ENCODE data around the gene OLFML2A.

The OLFML2A gene

DNA sequence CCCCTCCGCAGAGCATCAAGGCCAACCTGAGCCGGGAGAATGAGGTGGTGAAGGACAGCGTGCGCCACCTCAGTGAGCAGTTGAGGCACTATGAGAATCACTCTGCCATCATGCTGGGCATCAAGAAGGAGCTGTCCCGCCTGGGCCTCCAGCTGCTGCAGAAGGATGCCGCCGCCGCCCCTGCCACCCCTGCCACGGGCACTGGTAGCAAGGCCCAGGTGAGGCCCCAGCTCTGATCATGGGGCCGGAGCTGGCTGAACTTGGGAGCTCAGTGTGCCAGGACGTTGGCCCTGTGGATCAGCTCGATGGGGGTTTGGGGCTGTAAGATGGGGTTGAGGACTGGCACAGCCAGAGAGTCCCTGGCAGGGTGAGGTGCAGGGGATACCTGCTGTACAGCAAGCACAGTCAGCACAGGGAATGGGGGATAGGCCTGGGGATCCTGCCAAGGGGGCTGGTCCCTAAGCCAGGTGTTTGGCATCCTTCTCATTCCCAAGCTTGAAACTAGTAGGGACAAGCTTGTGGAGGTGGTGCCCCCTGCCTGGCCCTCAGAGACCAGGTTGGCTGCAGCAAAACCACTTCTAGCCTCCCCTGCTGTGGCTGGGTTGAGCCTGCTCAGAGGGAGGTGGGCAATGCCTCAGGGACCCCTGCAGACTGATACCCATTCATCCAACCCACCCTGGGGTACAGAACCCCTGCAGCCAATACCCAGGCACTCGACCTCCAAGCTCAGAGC, 22.5 kb downstream of the OLFML2A start:
- TF ChIP-seq, protein P1, sequence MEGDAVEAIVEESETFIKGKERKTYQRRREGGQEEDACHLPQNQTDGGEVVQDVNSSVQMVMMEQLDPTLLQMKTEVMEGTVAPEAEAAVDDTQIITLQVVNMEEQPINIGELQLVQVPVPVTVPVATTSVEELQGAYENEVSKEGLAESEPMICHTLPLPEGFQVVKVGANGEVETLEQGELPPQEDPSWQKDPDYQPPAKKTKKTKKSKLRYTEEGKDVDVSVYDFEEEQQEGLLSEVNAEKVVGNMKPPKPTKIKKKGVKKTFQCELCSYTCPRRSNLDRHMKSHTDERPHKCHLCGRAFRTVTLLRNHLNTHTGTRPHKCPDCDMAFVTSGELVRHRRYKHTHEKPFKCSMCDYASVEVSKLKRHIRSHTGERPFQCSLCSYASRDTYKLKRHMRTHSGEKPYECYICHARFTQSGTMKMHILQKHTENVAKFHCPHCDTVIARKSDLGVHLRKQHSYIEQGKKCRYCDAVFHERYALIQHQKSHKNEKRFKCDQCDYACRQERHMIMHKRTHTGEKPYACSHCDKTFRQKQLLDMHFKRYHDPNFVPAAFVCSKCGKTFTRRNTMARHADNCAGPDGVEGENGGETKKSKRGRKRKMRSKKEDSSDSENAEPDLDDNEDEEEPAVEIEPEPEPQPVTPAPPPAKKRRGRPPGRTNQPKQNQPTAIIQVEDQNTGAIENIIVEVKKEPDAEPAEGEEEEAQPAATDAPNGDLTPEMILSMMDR (IDR thresholded peaks at IDR 0.05; ENCODE audit: insufficient read depth, missing control alignments), result no peak
- FAIRE-seq, result no peak
- no peak for DNase-seq (ENCODE audit: insufficient read length, low spot score)

DNA sequence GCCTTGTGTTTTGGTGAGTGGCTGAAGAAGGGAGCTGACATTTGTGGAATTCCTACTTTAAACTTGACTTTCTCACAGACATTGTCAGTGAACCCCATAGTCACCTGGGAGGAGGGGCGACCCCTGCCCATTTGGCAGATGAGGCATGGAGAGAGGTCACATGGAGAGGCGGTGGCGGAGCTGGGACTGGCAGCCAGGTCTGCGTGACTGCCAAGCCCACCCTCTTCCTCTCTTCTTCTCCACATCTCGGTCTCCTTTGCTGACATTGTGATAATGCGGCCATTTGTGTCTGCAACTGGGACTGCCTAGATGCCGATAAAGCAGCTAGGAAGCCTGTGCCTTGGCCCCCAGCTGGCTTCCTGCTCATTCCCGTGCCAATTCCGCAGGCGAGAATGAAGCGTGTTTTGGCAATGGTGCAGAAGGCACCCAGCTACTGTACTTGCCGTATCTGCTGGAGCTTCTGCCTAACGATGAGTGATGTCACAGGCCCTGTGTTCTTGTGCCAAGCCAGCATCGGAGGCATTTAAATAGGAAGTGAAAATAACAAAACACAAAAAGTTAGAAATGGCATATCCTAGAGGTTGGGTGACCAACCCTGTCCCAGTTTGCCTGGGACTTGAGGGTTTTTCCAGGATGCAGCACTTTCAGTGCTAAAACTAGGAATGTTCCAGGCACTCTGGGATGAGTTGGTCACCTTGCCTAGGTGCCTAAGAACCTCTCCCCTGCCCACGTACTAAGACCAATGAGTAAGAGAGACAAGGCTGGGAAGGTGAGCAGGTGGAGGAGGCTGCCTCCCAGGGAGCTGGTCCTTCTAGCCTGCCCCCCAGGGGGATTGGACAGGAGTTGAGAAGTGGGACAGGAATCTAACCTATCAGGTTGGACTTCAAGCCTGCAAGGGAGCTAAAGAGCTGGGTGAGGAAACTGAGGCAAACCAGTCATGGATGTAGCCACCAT, 23.6 kb downstream of the OLFML2A start:
- FAIRE-seq, result no peak
- TF ChIP-seq, protein P1 (IDR thresholded peaks at IDR 0.05; ENCODE audit: insufficient read depth, missing control alignments), result no peak
- no peak for DNase-seq (ENCODE audit: insufficient read length, low spot score)

DNA sequence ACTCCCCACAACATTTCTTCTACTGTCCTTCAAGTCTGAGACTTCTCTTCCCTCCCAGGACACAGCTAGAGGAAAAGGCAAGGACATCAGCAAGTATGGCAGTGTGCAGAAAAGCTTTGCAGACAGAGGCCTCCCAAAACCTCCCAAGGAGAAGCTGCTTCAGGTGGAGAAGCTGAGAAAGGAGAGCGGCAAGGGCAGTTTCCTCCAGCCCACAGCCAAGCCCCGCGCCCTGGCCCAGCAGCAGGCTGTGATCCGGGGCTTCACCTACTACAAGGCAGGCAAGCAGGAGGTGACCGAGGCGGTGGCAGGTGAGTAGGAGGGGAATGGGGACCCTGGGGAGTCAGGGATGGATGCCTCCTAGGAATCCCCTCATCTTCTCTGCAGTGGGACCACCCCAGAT, 24.4 kb downstream of the OLFML2A start:
- DNase-seq (ENCODE audit: insufficient read length, low spot score), result no peak
- FAIRE-seq, result no peak
- TF ChIP-seq, protein P1 (IDR thresholded peaks at IDR 0.05; ENCODE audit: insufficient read depth, missing control alignments), result no peak

DNA sequence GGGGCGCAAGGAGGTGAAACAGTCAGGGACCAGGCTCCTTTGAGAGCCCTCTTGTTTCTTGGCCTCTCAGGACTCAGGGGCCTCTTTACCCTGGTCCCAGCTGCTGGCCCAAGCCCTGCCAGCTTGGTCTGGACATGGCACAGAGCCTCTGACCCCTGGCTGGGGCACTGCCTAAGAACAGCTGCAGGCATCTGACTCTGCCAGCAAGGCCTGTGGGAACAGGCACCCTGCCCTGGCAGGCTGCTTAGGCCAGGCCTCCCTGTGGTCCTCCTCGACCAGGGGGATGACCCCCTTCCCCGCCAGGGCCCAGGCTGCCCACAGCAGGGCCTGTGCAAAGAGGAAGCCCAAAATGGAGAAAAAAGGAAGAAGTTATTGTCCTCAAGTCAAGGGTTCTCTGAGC, 25.5 kb downstream of the OLFML2A start:
- FAIRE-seq, result no peak
- TF ChIP-seq, protein P1 (IDR thresholded peaks at IDR 0.05; ENCODE audit: insufficient read depth, missing control alignments), result no peak
- DNase-seq (ENCODE audit: insufficient read length, low spot score), result no peak

DNA sequence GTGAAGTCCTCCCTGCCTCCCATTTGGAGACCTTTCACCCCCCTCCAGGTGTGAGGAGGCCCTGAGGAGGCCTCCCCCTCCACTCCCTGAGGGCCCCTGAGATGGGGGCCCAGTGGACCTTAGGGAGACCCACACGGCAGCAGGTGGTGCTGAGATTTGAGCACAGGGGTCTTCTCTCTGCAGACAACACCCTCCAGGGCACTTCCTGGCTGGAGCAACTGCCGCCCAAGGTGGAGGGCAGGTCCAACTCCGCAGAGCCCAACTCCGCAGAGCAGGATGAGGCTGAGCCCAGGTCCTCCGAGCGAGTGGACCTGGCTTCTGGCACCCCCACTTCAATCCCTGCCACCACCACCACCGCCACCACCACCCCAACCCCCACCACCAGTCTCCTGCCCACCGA, 27.0 kb downstream of the OLFML2A start:
- TF ChIP-seq, protein P1 (IDR thresholded peaks at IDR 0.05; ENCODE audit: insufficient read depth, missing control alignments), result no peak
- DNase-seq (ENCODE audit: insufficient read length, low spot score) (no peak), FAIRE-seq (no peak)

DNA sequence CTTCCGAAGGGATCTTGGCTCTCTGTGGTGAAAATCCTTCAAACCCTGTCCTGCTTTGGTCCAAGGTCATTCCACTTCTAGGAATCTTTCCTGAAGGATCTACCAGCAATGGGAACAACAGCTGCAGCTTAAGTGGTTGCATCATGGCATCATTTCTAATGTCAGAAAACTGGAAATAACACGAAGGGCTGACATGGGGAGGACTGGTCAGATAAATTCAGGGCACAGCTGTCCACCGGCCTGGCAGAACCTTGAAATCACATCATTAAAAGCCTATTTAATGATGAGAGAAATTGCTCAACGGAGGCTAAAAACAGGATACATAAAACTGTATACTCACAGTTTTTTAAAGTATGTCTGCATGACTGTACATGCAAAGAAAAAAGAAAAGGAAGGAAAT, 28.3 kb downstream of the OLFML2A start:
- TF ChIP-seq, protein P1 (IDR thresholded peaks at IDR 0.05; ENCODE audit: insufficient read depth, missing control alignments), result no peak
- FAIRE-seq (no peak), DNase-seq (ENCODE audit: insufficient read length, low spot score) (no peak)

Measured in D721Med (cell line).